Psoas muscle (tissue), 8 donors: ENCODE measurements around the gene PPFIBP2. TPM values are rescaled to one million over a fixed set of nuclear protein-coding genes. Genes with fewer than 3 reads are reported as not detected.

Experiments used
- ATAC-seq, 4 donors: fragments of 200-7000 bp; cut with Tn5 transposase; one replicate each; pipeline ENCODE4 v1.9.1; 2020; ENCODE audit warnings: moderate library complexity in 3 of 4, mild to moderate bottlenecking in 2 of 4
- DNase-seq, 2 donors: peaks; one replicate each; pipeline ENCODE4 v3.0.0-alpha.2; 2020
- H3K27ac ChIP-seq: fragments of 200-600 bp; one replicate; pipeline ENCODE4 v1.8.0; 2022
- H3K27me3 ChIP-seq, 3 donors: fragments of 200-600 bp in 1 of 3; one replicate each; pipeline versions ENCODE4 v1.6.1 to v1.8.0; 2013 to 2022; ENCODE audit warnings: low read length in 2 of 3, mild to moderate bottlenecking in 2 of 3, moderate library complexity in 1 of 3; ENCODE audit not compliant: insufficient read depth in 3 of 3
- H3K36me3 ChIP-seq, 2 donors: fragments of 200-600 bp in 1 of 2; one replicate each; pipeline versions ENCODE4 v1.6.1 to v1.8.0; 2013 to 2022; ENCODE audit warnings: low read depth in 1 of 2, mild to moderate bottlenecking in 1 of 2, moderate library complexity in 1 of 2; ENCODE audit not compliant: insufficient read depth in 1 of 2
- H3K4me1 ChIP-seq: fragments of 200-600 bp; one replicate; pipeline ENCODE4 v1.8.0; 2022
- H3K4me3 ChIP-seq: fragments of 200-600 bp; one replicate; pipeline ENCODE4 v1.8.0; 2022; ENCODE audit warnings: mild to moderate bottlenecking
- H3K9me3 ChIP-seq: fragments of 200-600 bp; one replicate; pipeline ENCODE4 v1.8.0; 2022
- WGBS, 3 donors: extraction: QIAGEN DNeasy Blood & Tissue Kit; methylation state at CpG; one replicate each; pipeline versions ENCODE4 v1.1.6 to v1.1.7; 2013; 5-methylcytosine and 5-hydroxymethylcytosine counted together
- intact Hi-C, 2 donors: fragments of 100-400 bp; cut with DNase I; formaldehyde crosslinking; loops; one replicate each; pipeline versions ENCODE4 v1.11.0 to v1.14.2; 2022
- polyA plus RNA-seq, 3 donors: library from polyadenylated mRNA; stranded (reverse); fragments of 200-250 nt; gene quantifications; one replicate each; pipeline ENCODE4 v1.2.3, GENCODE V29; 2013
- total RNA-seq, 4 donors: library from RNA; stranded (reverse); fragmentation: NEBNext Ultra II Directional in 2 of 4; extraction: Animal tissue kit (Norgen Biotek cat#: 25700) in 2 of 4; gene quantifications; one replicate each; pipeline versions ENCODE4 v1.2.1 to v1.2.4, GENCODE V29; 2021 to 2023
- TF ChIP-seq, protein P1 (sequence below): fragments of 200-600 bp; IDR thresholded peaks from one replicate; pipeline ENCODE4 v1.8.0; 2022; ENCODE audit warnings: antibody characterized with exemption
- donor health status: healthy with polysubstance abuse.
- donor health status: DM: no; HTN: no; CAD: no; lungs with moderate emphysema.
- donor health status: Bipolar disorder and iron deficiency.
- donor health status: healthy.
- donor health status: DM: yes; HTN: yes; CAD: no.
- donor health status: DM: no; HTN: no; CAD: no.
- donor health status: DM: no; HTN: no; CAD: no.
- donor health status: DM: yes; HTN: yes; CAD: no.

Gene PPFIBP2
- total and polyA plus RNA-seq, 7 donors: 7.4 to 54.8 (median 19.7) TPM

DNA sequence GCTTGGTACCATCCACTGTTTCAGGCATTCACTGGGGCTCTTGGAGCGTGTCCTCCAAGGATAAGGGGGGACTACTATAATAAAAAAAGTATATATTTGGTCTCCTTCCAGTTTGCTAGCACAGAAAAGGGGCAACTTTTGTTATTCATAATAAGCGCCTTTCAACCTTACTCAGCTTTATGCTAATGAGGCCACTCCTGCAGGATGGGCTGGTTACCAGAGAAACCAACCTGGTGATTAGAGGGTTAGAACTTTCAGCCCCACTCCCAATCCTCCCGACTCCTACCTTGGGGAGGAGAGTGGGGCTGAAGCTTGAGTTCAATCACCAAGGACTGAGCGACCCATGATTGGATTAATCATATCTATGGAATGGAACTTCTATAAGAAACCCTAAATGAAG, 31.8 kb downstream of the PPFIBP2 start:
- WGBS, 3 donors: 92 to 94% (median 94%) methylated on average over 4 of the region's 4 CpGs
- intact Hi-C loops: loop anchor here in 1 of 2 donors (2.0 kb wide), 1 partner anchor 33 kb away; the partner anchor contains the start of gene PPFIBP2
- DNase-seq (no peak), ATAC-seq (no peak)
- Histone ChIP-seq H3K9me3 (no peaks in the 10 kb centered on the region), H3K4me3 (no peak overlapping the region), H3K4me1 (peaks cover 47% of the 10 kb centered on the region), H3K27ac (peak overlapping the region; percentile 86), H3K27me3 (no peaks in the 10 kb centered on the region), H3K36me3 (peaks cover 0 to 5% of the 10 kb centered on the region in 2 donors)
- TF ChIP-seq, protein P1, sequence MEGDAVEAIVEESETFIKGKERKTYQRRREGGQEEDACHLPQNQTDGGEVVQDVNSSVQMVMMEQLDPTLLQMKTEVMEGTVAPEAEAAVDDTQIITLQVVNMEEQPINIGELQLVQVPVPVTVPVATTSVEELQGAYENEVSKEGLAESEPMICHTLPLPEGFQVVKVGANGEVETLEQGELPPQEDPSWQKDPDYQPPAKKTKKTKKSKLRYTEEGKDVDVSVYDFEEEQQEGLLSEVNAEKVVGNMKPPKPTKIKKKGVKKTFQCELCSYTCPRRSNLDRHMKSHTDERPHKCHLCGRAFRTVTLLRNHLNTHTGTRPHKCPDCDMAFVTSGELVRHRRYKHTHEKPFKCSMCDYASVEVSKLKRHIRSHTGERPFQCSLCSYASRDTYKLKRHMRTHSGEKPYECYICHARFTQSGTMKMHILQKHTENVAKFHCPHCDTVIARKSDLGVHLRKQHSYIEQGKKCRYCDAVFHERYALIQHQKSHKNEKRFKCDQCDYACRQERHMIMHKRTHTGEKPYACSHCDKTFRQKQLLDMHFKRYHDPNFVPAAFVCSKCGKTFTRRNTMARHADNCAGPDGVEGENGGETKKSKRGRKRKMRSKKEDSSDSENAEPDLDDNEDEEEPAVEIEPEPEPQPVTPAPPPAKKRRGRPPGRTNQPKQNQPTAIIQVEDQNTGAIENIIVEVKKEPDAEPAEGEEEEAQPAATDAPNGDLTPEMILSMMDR: no peak

DNA sequence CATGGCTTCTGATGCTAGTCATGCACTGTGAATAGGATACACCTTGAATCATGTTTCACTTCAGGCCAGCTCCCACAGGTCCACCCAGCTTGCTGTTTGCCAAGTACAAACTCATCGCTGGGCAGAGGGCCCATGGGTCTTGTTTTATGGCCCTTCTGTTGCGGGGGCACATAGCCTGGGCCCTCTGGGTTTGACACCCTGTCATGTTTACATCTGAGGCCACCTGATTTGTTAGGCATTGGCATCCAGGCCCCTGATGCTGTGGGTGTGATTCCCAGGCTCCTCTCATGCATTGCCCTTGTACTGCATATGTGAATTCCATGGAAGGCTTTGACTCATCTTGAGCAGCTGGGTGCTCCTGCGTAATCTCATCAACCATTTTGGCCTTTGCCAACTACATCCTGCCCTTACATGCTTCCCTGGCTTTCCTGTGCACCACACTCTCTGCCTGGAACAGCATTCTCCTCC, 32.6 kb downstream of the PPFIBP2 start:
- Histone ChIP-seq H3K4me1 (peaks cover 47% of the 10 kb centered on the region), H3K27me3 (no peaks in the 10 kb centered on the region), H3K4me3 (no peak overlapping the region), H3K27ac (peak overlapping the region; percentile 86), H3K9me3 (no peaks in the 10 kb centered on the region), H3K36me3 (peaks cover 0 to 5% of the 10 kb centered on the region in 2 donors)
- ATAC-seq (peak; percentile 89 to 94 (median 90)), DNase-seq (peak; percentile 31 to 90)
- 42 to 51% (median 48%) methylated on average over 3 of the region's 3 CpGs for whole genome bisulfite sequencing, 3 donors
- TF ChIP-seq, protein P1: no peak
- intact Hi-C loops: loop anchor here in 1 of 2 donors (2.0 kb wide), 1 partner anchor 34 kb away; the partner anchor contains the start of gene PPFIBP2

DNA sequence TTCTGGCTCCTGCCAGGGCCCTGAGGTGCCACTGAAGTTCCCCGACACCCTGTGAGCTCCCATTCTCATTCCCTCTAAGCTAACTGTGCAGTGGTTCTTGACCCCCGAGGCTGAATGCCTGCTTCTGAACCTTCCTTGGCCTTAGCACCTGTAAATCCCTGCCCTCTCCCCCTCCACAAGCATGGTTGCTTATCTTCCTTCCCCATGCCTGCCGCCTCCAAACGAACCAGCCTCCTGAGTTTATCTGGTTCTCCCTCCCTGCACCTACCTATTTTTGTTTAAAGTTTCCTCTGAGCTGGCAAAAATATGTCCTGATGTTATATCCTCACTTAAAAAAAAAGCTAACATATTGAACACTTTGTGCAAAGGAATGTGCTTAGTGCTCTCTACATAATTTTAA, 33.9 kb downstream of the PPFIBP2 start:
- TF ChIP-seq, protein P1: no peak
- DNase-seq (no peak), ATAC-seq (no peak)
- no peaks in the 10 kb centered on the region for H3K9me3 ChIP-seq
- peaks cover 44% of the 10 kb centered on the region for H3K4me1 ChIP-seq
- peaks cover 0 to 5% of the 10 kb centered on the region in 2 donors for H3K36me3 ChIP-seq
- peak overlapping the region; percentile 86 for H3K27ac ChIP-seq
- no peak overlapping the region for H3K4me3 ChIP-seq
- 71 to 91% (median 80%) methylated on average over 4 of the region's 4 CpGs for WGBS, 3 donors
- intact Hi-C loops: loop anchor here in 1 of 2 donors (2.0 kb wide), 1 partner anchor 35 kb away; the partner anchor contains the start of gene PPFIBP2
- no peaks in the 10 kb centered on the region for H3K27me3 ChIP-seq

DNA sequence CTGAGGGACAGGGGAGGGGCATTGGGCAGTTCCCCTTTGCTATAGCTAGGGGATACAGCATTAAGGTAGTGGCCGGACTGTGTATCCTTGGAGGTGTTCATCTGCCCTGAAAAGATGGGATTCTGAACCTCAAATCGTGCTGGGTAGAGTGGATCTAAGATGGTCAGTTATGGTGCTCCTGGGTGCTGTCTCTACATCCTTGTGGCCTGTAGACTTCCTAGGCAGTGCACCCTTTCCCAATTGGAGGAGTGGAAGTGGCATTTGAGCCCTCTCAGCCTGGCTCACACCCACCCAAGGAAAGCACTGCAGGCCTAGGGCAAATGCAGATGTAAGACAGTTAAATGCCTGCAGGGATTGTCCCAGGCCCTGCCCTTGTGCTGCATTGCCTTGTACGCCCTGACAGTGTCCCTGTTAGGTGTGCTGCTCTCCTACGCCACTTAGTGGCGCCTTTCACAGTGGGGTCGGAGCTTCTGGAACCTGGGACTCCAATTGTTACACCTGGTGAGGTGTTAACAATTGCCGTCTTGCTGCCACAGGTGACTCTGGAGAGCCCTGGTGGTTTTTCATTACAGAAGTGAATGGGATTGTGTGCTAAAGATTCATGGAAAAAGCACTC, 35.0 kb downstream of the PPFIBP2 start:
- no peak for ATAC-seq
- Histone ChIP-seq H3K9me3 (no peaks in the 10 kb centered on the region), H3K4me1 (peaks cover 39% of the 10 kb centered on the region), H3K27me3 (no peaks in the 10 kb centered on the region), H3K27ac (no peak overlapping the region), H3K4me3 (no peak overlapping the region), H3K36me3 (peaks cover 0 to 5% of the 10 kb centered on the region in 2 donors)
- 79 to 85% (median 84%) methylated on average over 7 of the region's 7 CpGs for WGBS, 3 donors
- no peak for DNase-seq
- TF ChIP-seq, protein P1: peak; percentile 27
- intact Hi-C loops: no loop called here
